Left forelimb (tissue), 1 donor: Measurements from ENCODE around the gene CD58.

ENCODE experiments used
- DNase-seq: peaks from one replicate; pipeline ENCODE4 v3.0.0-alpha.2; 2018; ENCODE audit warnings: low spot score

Gene CD58

DNA sequence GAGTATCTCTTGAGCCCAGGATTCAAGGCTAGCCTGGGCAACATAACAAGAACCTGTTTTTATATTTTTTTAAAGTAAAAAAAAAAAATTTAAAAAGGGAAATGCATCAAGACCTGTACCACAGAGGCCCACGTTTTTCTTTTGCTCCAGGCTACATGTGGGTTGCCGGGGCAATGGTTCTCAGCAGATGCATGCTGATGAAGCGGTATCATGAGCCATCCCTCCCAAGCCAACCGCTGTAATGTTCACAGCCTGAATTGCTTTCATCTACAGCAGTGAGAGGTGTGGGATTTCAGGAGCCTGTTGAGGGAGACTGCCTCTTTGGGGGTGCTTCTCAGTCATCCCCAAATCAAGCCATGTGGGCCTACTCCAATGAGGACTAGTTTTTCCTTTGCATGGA, 60.5 kb downstream of the CD58 start:
- DNase-seq = no peak

DNA sequence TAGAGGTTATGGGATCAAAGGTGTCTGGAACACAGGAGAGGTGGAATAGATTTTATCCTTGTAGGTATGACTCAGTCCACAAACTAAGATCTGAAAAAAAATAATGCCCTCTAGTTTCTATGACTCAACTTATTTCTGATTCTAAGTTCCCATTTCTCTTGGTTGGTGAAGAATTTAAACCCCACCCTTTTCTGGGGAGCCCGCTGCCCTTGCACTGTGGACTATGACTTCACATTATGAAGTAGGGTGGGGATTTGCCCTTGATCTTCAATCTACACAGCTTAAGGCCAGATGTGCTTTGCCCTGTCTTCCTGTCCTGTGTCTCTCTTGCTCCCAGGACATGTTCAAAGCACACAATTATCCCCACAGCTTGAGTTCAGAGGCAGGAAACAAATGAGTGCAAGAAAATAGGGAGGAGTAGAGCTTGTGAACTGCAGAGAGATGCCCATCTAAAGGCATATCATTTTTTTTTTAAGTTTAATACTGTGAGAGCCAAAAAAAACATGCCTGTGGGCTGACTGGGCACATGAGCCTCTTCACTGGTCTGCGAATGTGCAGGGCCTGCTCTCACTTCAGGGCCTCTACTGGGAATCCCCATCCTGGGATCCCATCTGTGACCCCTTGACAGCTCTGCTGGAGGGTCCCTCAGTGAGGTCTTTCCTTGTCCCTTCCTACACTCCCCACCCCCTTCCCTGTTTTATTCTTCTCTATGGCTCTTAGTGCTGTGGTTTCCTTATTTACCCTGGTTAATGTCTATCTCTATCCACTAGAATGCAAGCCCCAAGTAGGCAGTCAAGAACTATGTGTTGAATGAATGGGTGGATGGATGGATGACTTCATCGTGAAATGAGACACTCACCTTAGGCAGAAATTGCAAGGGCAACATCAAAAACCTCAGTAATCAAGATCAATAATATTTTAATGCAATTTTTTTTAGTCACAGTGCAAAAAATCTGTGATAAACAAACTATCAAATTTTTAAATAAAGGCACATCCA, 61.5 kb downstream of the CD58 start:
- no peak for DNase-seq

DNA sequence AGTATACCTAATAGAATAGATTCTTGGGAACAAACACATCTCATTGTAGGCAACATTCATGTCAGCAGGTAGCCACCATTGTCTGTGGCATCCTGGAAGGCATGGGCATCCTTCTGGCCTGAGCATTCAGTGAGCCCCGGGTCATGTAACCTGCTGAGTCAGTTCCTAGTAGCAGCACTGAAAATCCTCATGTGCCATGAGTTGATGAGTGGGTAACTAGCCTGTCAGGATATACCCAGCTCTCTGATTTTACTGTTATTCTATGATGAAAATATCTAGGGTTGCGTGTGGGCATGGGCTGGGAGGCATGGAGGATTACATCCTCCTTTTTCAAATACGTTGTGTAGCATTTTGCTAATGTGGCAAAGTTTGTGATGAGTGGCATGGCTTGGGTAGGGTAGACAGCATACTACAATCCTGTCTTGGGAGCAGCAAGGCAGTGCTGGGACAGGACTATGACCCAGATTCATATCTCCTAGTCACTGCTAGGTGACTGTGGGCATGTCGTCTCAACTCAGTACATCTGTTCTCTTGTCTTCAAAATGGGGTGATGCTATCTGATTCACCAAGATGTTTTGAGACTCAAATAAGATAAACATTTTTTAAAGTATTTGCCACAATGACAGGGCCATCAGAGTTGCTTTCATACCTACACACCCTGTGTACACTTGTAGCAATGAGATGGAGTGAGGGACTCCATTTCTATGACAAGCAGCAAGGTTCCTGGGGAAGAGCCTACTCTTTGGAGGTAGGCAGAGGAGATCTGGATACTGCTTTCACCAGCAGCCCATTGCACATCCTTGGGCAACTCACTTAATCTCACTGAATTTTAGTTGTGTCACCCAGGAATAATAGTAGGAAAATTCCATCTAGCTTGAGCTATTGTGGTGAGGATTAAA, 62.5 kb downstream of the CD58 start:
- no peak for DNase-seq

DNA sequence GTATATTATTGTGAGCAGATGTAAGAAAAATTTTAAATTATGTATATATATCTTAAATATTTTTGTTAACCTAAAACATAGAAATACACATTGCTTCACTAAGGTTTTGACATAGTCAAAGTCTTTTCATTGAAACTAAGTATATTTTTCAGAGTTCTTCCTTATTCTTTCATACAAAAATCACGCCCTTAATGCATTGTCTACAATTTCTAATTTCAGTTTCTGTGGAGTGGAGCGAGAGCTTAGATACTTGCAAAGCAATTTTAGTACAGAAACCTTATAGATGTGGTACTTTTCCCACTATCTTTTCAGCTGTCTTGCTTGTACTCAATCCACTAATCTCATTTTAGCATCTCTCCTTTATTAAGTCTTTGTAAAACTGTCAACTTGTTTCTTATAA, 63.2 kb downstream of the CD58 start:
- no peak for DNase-seq

DNA sequence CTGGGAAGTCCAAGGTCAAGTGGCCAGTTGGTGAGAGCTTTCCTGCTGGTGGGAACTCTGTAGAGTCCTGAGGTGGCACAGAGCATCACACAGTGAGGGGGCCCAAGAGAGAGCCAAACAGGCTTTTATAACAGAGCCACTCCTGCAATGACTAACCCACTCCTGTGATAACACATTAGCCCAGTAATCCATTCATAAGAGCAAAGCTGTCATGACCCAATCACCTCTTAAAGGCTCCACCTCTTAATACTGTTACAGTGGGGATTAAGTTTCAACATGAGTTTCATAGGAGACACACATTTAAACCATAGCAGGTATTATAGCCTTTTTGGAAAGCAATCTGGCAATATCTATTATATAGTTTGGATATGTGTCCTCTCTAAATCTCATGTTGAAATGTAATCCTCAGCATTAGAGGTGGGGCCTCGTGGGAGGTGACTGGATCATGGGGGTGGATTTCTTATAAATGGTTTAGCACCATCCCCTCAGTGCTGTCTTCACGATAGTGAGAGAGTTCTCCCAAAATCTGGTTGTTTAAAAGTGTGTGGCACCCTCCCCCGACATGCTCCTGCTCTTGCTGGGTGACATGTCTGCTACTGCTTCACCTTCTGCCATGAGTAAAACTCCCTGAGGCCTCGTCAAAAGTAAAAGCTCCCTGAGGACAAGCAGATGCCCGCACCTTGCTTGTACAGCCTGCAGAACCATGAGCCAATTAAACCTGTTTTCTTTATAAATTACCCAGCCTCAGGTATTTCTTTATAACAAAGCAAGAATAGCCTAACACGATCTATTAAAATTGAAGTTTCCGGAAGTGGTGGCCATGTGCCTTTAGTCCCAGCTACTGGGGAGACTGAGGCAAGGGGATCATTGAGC, 64.5 kb downstream of the CD58 start:
- no peak for DNase-seq

DNA sequence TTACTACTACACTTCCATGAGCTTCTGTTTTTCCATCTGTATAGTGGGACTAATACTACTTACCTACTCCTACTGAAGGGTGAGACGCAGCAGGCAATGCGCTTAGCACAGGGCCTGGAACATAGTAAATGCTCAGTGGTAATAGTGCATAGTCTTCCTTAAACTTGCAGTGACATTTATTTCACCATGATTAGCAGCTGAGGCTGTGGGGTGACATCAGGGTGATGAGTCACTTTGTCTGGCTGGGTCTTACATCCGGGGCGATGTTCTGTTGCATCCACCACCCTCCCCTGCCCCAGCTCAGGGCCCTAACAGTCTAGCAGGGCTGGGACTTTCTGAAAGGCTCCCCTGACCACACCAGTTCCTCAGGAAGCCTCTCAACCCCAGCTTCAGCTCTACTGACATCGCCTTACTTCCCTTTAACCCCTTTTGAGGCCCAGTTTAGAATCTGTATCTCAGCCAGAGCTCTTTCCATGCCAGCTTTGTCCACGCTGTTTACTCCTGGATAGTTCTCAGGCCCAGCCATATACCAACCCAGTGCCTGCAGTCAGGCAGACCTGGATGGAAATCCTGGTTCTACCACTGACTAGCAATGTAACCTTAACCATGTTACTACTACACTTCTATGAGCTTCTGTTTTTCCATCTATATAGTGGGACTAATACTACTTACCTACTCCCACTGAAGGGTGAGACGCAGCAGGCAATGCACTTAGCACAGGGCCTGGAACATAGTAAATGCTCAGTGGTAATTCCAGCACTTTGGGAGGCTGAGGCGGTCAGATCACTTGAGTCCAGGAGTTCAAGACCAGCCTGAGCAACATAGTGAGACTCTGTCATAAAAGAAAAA, 66.3 kb downstream of the CD58 start:
- no peak for DNase-seq

DNA sequence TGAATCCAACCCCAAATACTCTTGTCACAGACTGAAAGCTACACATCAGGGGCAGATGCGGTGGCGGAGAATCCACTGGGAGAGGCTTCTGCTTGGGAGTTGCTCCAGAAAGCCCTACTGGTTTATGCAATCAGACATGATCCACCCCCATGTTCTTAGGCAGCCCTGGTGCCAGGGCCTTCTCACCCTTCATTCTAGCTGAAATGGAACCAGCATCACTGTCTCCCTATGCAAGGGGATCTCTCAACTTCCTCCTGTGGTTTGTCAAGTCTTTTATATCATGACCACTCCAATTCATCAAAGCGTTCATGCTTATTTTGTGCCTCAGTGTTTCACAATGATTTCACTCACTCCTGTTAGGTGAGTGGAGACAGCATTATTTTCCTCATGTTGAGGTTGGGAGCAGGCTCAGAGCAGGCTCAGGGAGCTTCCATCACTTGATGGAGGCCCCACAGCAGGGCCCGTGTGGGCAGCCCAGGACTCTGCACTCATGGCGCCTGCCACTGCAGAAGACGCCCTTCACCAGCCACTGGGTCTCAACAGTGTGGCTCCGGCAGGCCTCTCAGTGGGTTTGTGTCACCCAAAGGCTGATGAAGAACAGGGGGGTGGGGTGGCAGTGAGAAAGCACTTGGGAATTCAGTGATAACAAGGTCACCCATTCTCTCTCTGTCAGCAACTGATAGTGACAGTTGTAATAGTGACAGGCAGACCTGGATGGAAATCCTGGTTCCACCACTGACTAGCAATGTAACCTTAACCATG, 67.1 kb downstream of the CD58 start:
- no peak for DNase-seq

DNA sequence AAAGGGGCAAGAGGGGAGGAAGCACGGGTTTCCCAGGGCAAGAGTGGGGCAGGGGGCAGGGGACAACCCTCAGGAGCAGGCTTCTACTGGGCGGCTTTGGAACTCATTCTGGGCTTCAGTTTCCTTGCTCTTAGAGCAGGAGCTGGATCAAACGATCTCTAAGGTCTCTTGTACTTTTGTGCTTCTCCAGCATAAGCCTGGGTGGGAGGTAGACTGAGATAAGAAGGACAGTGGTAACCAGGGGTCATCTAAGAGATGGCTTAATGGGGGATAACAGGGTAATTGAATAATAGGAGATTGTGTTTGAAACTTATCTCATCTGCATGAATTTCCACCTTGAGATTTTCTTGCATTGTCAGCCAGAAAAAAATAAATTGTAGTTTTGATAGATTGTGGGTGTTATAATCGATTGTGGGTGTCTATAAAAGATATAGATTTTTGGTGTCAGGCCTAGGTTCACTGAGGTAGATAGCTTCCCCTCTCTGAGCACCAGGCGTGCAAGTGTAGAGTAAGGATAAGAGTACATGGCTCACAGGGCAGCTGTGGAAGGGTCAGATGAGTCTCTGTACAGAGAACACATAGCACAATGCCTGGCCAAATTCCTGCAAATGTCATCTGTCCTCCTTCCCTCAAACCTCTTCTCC, 68.0 kb downstream of the CD58 start:
- DNase-seq = no peak

DNA sequence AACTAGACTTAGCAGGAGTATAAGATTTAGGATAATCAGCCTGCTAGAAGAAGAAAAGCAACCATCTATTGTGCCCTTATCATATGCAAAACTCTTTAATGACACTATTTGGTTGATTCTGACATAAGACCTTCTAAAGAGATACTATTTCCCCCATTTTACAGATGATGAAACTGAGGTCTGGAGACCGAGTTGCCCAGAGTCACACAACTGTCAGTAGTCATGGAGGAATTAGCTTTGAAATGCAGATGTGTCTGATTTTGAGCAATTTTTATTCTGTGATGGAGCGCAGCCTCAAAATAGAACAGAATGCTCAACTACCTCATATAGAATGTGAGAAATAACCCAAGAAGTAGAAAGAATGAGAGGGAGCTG, 69.0 kb downstream of the CD58 start:
- no peak for DNase-seq

DNA sequence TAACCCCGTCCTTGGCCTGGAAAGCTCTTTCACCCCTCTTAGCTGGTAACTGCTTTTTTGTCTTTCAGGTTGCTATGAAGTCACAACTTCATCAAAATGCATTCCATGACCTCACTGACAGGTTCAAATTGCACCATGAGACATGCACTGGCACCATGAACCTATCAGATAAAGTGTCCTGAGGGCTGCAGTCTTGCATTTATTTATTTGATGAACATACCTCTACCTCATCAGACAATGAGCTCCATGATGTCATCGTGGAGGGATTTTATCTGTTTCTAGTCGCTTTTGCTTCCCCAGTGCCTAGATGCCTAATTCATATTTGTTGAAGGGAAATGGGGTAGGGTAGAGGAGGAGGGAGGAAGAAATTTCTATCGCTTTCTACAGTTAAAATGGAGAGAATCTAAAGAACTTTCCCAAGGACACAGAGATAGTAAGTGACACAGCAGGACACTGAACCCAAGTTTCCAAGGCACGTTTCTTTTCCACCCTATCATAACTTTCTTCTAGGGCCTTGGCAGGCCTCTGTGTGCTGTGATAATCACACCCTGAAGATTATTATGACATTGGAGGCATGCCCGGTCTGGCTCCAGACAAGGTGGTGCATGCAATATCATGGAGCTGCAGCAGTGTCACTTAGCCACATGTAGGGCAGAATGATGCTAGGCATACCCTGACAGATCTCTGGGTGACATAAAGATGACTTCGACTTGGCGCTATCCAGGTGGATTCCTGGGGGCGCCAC, 69.5 kb downstream of the CD58 start:
- DNase-seq = no peak

DNA sequence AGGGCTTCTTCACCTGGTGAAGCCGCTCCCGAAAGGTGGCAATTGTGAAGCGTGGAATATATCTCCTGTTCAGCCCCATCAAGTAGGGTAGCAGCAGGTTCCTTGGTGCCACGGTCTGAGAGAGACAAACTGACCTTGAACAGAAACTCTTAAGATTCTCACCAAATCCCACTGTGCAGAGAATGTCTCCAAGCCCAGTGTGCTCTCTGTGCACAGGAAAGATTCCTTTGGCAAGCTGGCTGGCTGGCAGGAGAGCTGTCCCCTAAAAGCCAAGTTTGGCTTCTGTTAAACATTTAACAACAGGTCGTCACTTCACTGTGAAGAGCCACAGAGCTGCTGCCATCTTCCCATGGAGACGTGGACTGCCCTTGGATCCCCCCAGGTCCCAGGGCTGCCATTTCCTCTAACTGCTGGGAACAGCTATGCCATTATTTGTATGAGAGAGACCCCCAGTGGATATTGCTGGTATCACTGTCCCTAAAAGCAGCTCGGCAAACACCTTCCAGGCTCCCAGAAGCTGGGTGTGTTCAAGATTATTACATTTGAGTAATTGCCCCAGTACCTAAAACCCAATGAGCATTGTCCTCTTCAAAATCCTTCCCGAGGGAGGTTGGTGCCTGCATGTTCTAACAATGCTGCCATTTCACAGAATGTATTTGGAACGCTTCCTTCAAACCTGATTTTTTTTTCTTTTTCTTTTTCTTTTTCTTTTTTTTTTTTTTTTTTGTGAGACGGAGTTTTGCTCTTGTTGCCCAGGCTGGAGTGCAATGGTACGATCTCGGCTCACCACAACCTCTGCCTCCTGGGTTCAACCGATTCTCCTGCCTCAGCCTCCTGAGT, 71.8 kb downstream of the CD58 start:
- no peak for DNase-seq

DNA sequence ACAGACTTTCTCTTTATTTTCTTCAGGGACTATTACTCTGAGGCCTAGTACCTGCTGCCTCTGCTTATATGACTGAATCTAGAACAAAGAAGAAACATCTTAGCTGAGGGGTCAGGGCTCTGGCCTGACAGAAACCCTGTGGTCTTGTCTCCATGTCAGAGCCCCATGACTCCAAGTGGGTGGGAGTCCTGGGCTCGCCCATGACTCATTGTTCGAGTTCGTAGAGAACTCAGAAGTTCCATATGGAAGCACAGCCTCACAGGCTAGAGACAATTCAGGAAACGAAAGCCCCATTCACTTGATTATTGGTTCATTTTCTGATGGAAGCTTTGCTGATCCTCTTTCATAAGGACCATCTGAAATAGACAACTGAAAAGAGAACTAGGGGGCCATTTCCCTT, 73.2 kb downstream of the CD58 start:
- DNase-seq = no peak

DNA sequence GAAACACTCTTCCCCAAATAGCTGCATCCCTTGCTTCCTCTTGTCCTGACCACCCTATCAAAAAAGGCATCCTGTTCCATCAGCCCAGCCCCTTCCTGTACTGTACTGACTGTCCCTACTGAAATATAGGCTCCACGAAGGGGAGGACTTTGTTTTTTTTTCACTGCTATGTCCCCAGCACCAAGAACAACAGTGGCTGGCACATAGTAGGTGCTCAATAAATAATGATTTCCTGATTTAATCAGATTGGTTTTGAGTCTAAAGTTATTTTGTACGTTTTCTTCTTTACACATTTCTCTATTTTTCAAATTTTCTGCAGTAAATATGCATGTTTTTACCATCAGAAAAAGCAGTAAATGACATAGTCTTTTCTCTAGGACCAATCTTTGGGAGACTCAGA, 73.9 kb downstream of the CD58 start:
- no peak for DNase-seq

DNA sequence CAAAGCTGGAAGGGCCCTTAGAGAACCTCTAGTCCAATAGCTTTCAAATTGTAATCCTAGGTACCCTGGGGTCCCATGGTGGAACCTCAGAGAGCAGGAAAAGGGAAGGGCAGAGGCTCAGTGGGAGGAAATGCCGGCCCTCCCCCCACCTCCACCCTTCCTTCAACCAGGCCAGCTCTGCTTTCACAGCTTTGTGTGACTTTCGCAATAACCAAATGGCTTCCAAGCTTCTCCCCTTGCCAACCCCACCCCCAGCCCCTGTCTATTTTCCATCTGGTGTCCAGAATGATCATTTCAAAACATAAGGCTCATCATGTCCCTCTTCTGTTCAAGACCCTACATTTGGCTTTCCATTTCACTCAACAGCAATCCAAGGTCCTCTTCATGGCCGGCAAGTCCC, 74.4 kb downstream of the CD58 start:
- DNase-seq = no peak

DNA sequence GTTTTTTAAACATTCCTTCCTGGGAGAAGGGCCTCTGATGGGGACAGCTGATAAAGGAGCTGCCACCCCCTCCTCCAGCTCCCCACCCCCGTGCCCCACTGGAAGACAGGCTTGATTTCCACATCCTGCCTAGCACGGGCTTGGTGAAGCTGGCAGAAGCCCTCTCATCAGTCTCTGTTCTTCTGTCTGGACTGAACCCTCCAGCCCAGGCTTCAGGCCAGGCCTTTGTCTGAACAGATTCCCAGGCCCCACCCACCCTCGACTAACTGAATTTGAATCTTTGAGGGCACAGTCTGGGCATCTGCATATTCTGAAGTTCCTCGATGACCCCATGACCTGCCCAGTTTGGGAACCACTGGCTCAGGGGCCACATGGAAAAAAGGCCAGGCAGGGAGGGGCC, 75.3 kb downstream of the CD58 start:
- DNase-seq = no peak

DNA sequence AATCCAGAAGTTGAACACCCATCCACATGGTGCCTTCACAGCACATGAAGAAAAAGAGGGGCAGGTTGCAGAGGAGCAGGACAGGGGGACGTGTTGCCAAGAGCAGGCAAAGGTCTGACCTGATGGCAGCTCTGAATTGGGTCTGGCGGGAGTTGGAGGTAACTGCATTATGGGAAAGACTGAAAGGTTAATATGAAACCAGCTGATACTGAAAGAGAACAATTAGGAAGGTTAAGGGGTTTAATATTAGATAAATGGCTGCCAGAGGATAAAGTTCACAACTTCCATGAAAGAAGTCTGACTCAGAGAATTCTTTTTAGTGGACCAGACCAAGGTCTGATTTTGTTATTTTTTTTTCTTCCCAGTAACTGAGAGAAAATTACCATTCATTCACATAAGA, 76.1 kb downstream of the CD58 start:
- no peak for DNase-seq

DNA sequence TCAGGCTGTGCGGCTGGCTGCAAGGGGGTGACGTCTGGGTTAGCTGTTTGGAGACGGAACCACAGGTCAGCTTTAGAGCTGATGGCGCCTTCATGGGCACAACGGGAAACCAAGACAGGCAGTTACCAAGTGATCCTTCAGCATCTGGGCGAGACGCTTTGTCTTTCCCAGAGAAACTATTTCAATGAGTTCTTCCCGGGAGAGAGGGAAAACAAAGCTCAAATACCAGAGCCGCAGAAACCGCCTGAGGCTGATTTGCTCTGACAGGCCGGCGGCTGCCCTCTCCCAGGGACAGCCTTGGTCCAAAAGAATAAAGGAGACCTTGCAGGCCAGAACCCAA, 76.5 kb downstream of the CD58 start:
- DNase-seq = no peak
